HCT116 (cell line): Measurements from ENCODE around the gene APOA5. TPM values are rescaled to one million over a fixed set of nuclear protein-coding genes. Genes with fewer than 3 reads are reported as not detected.

ENCODE experiments used
- ATAC-seq: fragments of 200-7000 bp; cut with Tn5 transposase; 2 replicates; pipeline ENCODE4 v1.9.1; 2020; ENCODE audit warnings: mild to moderate bottlenecking, moderate library complexity
- BruUV-seq: library from RNA; stranded (reverse); fragments of 400-500 nt; replicated peaks from 2 replicates; lab custom pipeline; 2021; lab: Mats Ljungman, UMichigan
- CTCF ChIA-PET: fragments of 300-600 bp; sonication (Branson Sonifier 250); formaldehyde crosslinking; loops from one replicate; lab custom pipeline; 2021; ENCODE audit warnings: antibody characterized with exemption; lab: Charles Lee
- POLR2A ChIA-PET: fragments of 300-600, 350-600 bp; sonication (Branson Sonifier 250); formaldehyde crosslinking; loops from one replicate; lab custom pipeline; 2021; ENCODE audit warnings: antibody characterized with exemption; lab: Charles Lee
- RAD21 ChIA-PET, 2 experiments: fragments of 300-600 bp; sonication (Branson Sonifier 250); formaldehyde crosslinking; loops; one replicate each; lab custom pipeline; 2023; ENCODE audit warnings: low total read pairs in 2 of 2; ENCODE audit not compliant: uncharacterized antibody in 2 of 2, unreplicated experiment in 2 of 2, low non-redundant PET in 1 of 2; lab: Charles Lee
- DNase-seq: peaks from one replicate; pipeline ENCODE4 v3.0.0-alpha.2; 2010; ENCODE audit warnings: low read depth, low spot score
- H2AFZ ChIP-seq: fragments of 200-600 bp; shearing (Covaris generic), sonication (generic); 2 replicates; pipeline ENCODE4 v1.6.1; 2017; ENCODE audit warnings: low read depth, mixed run types, mixed read lengths, antibody characterized with exemption, low read length; ENCODE audit not compliant: poor library complexity, severe bottlenecking
- H3K27ac ChIP-seq: 2 replicates; pipeline ENCODE4 v1.5.1; 2012; ENCODE audit warnings: low read depth, low read length
- H3K27me3 ChIP-seq: fragments of 200-600 bp; sonication (generic); 2 replicates; pipeline ENCODE4 v1.6.1; 2016; ENCODE audit warnings: mixed run types, low read length, mixed read lengths; ENCODE audit not compliant: insufficient read depth
- H3K36me3 ChIP-seq, 2 experiments: fragments of 200-500 bp in 1 of 2; fragments of 200-600 bp in 1 of 2; sonication (Bioruptor generic) in 1 of 2; sonication (generic) in 1 of 2; 2 replicates each; pipeline versions ENCODE4 v1.5.1 to v1.6.1; 2014 to 2016; ENCODE audit warnings: low read length in 2 of 2, inconsistent platforms in 1 of 2, mixed read lengths in 1 of 2, mixed run types in 1 of 2; ENCODE audit not compliant: insufficient read depth in 2 of 2, control insufficient read depth in 1 of 2
- H3K4me1 ChIP-seq, 2 experiments: fragments of 200-600 bp in 1 of 2; sonication (generic) in 1 of 2; 2 replicates each; pipeline versions ENCODE4 v1.5.1 to v1.6.1; 2012 to 2017; ENCODE audit warnings: low read length in 2 of 2, inconsistent platforms in 1 of 2, mild to moderate bottlenecking in 1 of 2, mixed read lengths in 1 of 2, mixed run types in 1 of 2, moderate library complexity in 1 of 2; ENCODE audit not compliant: insufficient read depth in 2 of 2, control insufficient read depth in 1 of 2
- H3K4me2 ChIP-seq: fragments of 200-600 bp; sonication (generic); 2 replicates; pipeline ENCODE4 v1.6.1; 2017; ENCODE audit warnings: mixed run types, low read length, mixed read lengths
- H3K4me3 ChIP-seq, 2 experiments: fragments of 200-600 bp in 1 of 2; sonication (generic) in 1 of 2; replicated peaks in 1 of 2; 2 replicates each; pipeline ENCODE4 v1.5.1; 2011 to 2016; ENCODE audit warnings: low read length in 2 of 2, control low read depth in 1 of 2, low read depth in 1 of 2, mild to moderate bottlenecking in 1 of 2, mixed read lengths in 1 of 2, mixed run types in 1 of 2
- H3K79me2 ChIP-seq: fragments of 200-600 bp; sonication (generic); 2 replicates; pipeline ENCODE4 v1.6.1; 2017; ENCODE audit warnings: mild to moderate bottlenecking, mixed run types, low read length, moderate library complexity, mixed read lengths; ENCODE audit not compliant: insufficient read depth
- H3K9ac ChIP-seq: fragments of 200-600 bp; sonication (generic); 2 replicates; pipeline ENCODE4 v1.6.1; 2016; ENCODE audit warnings: low read length, mixed read lengths
- H3K9me2 ChIP-seq: fragments of 200-600 bp; sonication (generic), shearing (Covaris generic); 2 replicates; pipeline ENCODE4 v1.6.1; 2017; ENCODE audit warnings: mixed run types, mild to moderate bottlenecking, moderate library complexity; ENCODE audit not compliant: insufficient read depth
- H3K9me3 ChIP-seq, 2 experiments: fragments of 200-500 bp in 1 of 2; fragments of 200-600 bp in 1 of 2; sonication (Bioruptor generic) in 1 of 2; sonication (generic) in 1 of 2; 2 replicates each; pipeline ENCODE4 v1.6.1; 2014 to 2017; ENCODE audit warnings: low read length in 2 of 2, mixed read lengths in 2 of 2, inconsistent platforms in 1 of 2, low read depth in 1 of 2, mild to moderate bottlenecking in 1 of 2, mixed run types in 1 of 2, moderate library complexity in 1 of 2; ENCODE audit not compliant: control insufficient read depth in 1 of 2, insufficient read depth in 1 of 2
- H4K20me1 ChIP-seq: fragments of 200-600 bp; sonication (generic), shearing (Covaris generic); 2 replicates; pipeline ENCODE4 v1.6.1; 2017; ENCODE audit warnings: mixed run types, mild to moderate bottlenecking, moderate library complexity; ENCODE audit not compliant: insufficient read depth
- CEBPB ChIP-seq: IDR thresholded peaks from 2 replicates; pipeline ENCODE4 v1.6.1; 2012; ENCODE audit warnings: low read depth
- CTCF ChIP-seq, 3 experiments: fragments of 200-600 bp in 1 of 3; sonication (generic) in 1 of 3; IDR thresholded peaks in 2 of 3; conservative IDR thresholded peaks in 1 of 3; 2 replicates each; pipeline ENCODE4 v1.5.1; 2012 to 2017; ENCODE audit warnings: low read depth in 2 of 3, low read length in 2 of 3, antibody characterized with exemption in 1 of 3, borderline replicate concordance in 1 of 3, control low read depth in 1 of 3, mild to moderate bottlenecking in 1 of 3, mixed read lengths in 1 of 3, mixed run types in 1 of 3, moderate library complexity in 1 of 3; ENCODE audit not compliant: insufficient read depth in 1 of 3
- EGR1 ChIP-seq: IDR thresholded peaks from 2 replicates; pipeline ENCODE4 v1.6.1; 2012; ENCODE audit warnings: low read depth
- EZH2 ChIP-seq: fragments of 200-600 bp; sonication (generic); IDR thresholded peaks from 2 replicates; pipeline ENCODE4 v1.6.1; 2017; ENCODE audit warnings: antibody characterized with exemption, mixed run types
- FOSL1 ChIP-seq: IDR thresholded peaks from 2 replicates; pipeline ENCODE4 v1.6.1; 2012; ENCODE audit warnings: low read depth
- JUND ChIP-seq: IDR thresholded peaks from 2 replicates; pipeline ENCODE4 v1.6.1; 2012
- MAX ChIP-seq: IDR thresholded peaks from 2 replicates; pipeline ENCODE4 v1.6.1; 2012
- POLR2A ChIP-seq: IDR thresholded peaks from 2 replicates; pipeline ENCODE4 v1.7.0; 2011; ENCODE audit warnings: borderline replicate concordance; ENCODE audit not compliant: insufficient read depth, insufficient read length; ENCODE audit errors: extremely low read depth
- POLR2AphosphoS5 ChIP-seq: IDR thresholded peaks from 2 replicates; pipeline ENCODE4 v1.6.1; 2011; ENCODE audit warnings: mild to moderate bottlenecking, low read depth, low read length, moderate library complexity
- REST ChIP-seq: IDR thresholded peaks from 2 replicates; pipeline ENCODE4 v1.6.1; 2012; ENCODE audit warnings: low read depth
- SP1 ChIP-seq: IDR thresholded peaks from 2 replicates; pipeline ENCODE4 v1.6.1; 2012; ENCODE audit warnings: low read depth
- YY1 ChIP-seq: IDR thresholded peaks from 2 replicates; pipeline ENCODE4 v1.6.1; 2011; ENCODE audit warnings: low read length, low read depth, moderate library complexity, mild to moderate bottlenecking; ENCODE audit not compliant: insufficient replicate concordance; ENCODE audit errors: extremely low read depth
- ZFX ChIP-seq: fragments of 450-650 bp; IDR thresholded peaks from 2 replicates; pipeline ENCODE4 v1.6.1; 2017
- ZNF274 ChIP-seq: fragments of 200-500 bp; sonication (Bioruptor generic); IDR thresholded peaks from 2 replicates; pipeline ENCODE4 v1.6.1; 2014; ENCODE audit warnings: mild to moderate bottlenecking, low read depth, low read length, inconsistent platforms
- intact Hi-C: fragments of 100-400 bp; cut with micrococcal nuclease; formaldehyde crosslinking; loops from 2 replicates; pipeline ENCODE4 v1.10.0; 2022
- total RNA-seq: library from RNA; stranded (reverse); gene quantifications from one replicate; pipeline ENCODE4 v1.2.1, GENCODE V29; 2021; ENCODE audit not compliant: unreplicated experiment

The APOA5 gene
- total RNA-seq, 1 experiment from 2014 or later: 0.12 TPM

GRCh38 chr11:116838321-116839084 is 46.8 kb upstream of the APOA5 start:
- Histone ChIP-seq H4K20me1 (no peaks in the 10 kb centered on the region), H3K4me3 (no peak overlapping the region), H2AFZ (no peak overlapping the region), H3K27ac (no peak overlapping the region), H3K9ac (no peak overlapping the region), H3K79me2 (no peaks in the 10 kb centered on the region), H3K9me2 (no peaks in the 10 kb centered on the region), H3K9me3 (no peaks in the 10 kb centered on the region), H3K4me2 (no peak overlapping the region), H3K36me3 (peaks cover 0 to 2% of the 10 kb centered on the region in 2 experiments; a peak in 1 of 4 replicates), H3K27me3 (no peaks in the 10 kb centered on the region), H3K4me1 (peaks cover 8 to 15% of the 10 kb centered on the region in 2 experiments)
- ChIA-PET POLR2A (no interaction called here), RAD21 (no interaction called here), CTCF (no interaction called here)
- TF ChIP-seq SP1 (no peak), REST (no peak), ZFX (no peak), JUND (no peak), CEBPB (no peak), ZNF274 (no peak), POLR2AphosphoS5 (no peak), MAX (no peak), FOSL1 (no peak), EGR1 (no peak), EZH2 (no peak), POLR2A (no peak), YY1 (no peak), CTCF (IDR thresholded peaks at IDR 0.05 in 2 of 3, conservative IDR thresholded peaks at IDR 0.05 in 1 of 3; ENCODE audit: borderline replicate concordance in 1 of 3, insufficient read depth in 1 of 3, low read depth in 2 of 3, low read length in 2 of 3) (no peak)
- no TSS peak for BruUV-seq
- intact Hi-C loops: no loop called here
- no peak for ATAC-seq
- no peak for DNase-seq
